ENCODE results near the gene OR2L8. TPM values are rescaled to one million over a fixed set of nuclear protein-coding genes. Genes with fewer than 3 reads are reported as not detected.

The OR2L8 gene
- total RNA-seq, 1 donor from 2014 or later: not detected

DNA sequence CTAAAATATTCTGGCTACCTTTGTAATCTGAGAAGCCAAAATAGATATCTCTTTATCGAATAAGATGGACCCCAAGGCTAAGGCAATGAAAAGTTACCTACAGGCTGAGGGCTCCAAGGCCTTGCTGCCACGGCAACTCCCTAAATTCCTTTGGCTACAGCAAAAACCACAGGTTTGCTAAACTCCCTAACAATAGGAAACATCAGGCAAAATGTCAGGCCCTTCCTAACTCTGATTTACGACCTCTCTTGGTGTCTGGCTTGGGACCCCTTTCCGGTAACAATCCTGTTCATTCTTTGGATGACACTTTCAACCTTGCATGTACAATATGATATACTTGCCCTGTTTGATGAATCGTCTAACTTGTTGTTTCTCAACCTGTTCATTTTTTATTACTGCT is 39.9 kb upstream of the OR2L8 start:
- H3K36me3 ChIP-seq: no peaks in the 10 kb centered on the region
- DNase-seq: no peak
- H3K4me1 ChIP-seq: no peaks in the 10 kb centered on the region
- no peak overlapping the region for H3K27ac ChIP-seq (replicated peaks)
- no peak overlapping the region for H3K4me3 ChIP-seq
- intact Hi-C loops (cut with micrococcal nuclease): no loop called here
- peaks cover 19% of the 10 kb centered on the region for H3K9me3 ChIP-seq (replicated peaks)
- TF ChIP-seq, protein P1, sequence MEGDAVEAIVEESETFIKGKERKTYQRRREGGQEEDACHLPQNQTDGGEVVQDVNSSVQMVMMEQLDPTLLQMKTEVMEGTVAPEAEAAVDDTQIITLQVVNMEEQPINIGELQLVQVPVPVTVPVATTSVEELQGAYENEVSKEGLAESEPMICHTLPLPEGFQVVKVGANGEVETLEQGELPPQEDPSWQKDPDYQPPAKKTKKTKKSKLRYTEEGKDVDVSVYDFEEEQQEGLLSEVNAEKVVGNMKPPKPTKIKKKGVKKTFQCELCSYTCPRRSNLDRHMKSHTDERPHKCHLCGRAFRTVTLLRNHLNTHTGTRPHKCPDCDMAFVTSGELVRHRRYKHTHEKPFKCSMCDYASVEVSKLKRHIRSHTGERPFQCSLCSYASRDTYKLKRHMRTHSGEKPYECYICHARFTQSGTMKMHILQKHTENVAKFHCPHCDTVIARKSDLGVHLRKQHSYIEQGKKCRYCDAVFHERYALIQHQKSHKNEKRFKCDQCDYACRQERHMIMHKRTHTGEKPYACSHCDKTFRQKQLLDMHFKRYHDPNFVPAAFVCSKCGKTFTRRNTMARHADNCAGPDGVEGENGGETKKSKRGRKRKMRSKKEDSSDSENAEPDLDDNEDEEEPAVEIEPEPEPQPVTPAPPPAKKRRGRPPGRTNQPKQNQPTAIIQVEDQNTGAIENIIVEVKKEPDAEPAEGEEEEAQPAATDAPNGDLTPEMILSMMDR (IDR thresholded peaks at IDR 0.05; ENCODE audit: borderline replicate concordance): no peak
- H3K27me3 ChIP-seq (ENCODE audit: low read depth): no peaks in the 10 kb centered on the region

DNA sequence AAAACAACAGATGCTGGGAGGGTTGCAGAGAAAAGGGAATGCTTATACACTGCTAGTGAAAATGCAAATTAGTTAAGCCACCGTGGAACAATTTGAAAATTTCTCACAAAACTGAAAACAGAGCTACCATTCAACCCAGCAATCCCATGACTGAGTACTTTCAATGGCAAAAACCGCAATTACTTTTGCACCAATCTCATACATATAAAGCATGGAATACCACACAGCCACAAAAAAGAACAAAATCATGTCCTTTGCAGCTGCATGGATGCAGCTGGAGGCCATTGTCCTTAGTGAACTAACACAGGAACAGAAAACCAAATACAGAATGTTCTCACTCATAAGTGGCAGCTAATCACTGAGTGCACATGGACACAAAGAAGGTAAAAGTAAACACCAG is 34.9 kb upstream of the OR2L8 start:
- H3K27ac ChIP-seq (replicated peaks): no peak overlapping the region
- DNase-seq: no peak
- TF ChIP-seq, protein P1 (IDR thresholded peaks at IDR 0.05; ENCODE audit: borderline replicate concordance): no peak
- peaks cover 9% of the 10 kb centered on the region for H3K9me3 ChIP-seq (replicated peaks)
- intact Hi-C loops (cut with micrococcal nuclease): no loop called here
- peaks cover 3% of the 10 kb centered on the region for H3K27me3 ChIP-seq (ENCODE audit: low read depth)
- no peak overlapping the region for H3K4me3 ChIP-seq
- H3K36me3 ChIP-seq: no peaks in the 10 kb centered on the region
- H3K4me1 ChIP-seq: no peaks in the 10 kb centered on the region

DNA sequence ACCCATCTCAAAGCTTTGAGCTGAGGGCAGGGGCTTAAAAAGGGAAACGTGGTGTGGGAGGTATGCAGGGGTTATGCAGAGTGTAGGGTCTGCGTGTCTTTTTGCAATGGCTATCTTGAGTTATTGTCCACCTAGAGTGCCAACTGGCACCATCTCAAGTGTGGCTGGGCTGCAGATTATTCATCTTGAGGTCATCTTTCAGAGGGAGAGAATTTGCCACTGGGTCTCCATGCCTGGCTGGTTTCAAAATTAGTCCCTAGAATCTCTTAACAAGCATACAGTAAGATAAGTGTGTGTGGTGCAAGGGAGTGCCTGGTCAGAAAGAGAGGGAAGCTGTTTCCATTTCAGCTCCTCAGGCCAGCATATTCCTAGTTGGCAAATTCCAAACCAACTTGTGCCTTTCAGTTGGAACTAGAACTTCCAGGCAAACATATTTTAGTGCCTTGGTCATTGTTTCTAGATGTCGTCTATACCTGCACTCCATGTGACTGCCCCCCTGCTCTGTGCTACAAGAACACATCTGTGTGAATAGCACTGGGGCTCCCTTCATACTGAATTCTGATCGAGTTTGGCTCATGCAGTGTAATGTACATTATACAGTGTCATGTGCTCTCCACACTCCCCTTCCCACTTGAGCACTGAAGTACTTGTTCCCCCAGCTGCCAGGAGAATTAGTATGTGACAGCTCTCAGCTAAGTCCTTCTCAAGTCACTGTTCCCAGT is 33.6 kb upstream of the OR2L8 start:
- no peak overlapping the region for H3K4me3 ChIP-seq
- TF ChIP-seq, protein P1 (IDR thresholded peaks at IDR 0.05; ENCODE audit: borderline replicate concordance): no peak
- intact Hi-C loops (cut with micrococcal nuclease): no loop called here
- H3K4me1 ChIP-seq: no peaks in the 10 kb centered on the region
- H3K36me3 ChIP-seq: no peaks in the 10 kb centered on the region
- H3K9me3 ChIP-seq (replicated peaks): peaks cover 9% of the 10 kb centered on the region
- DNase-seq: no peak
- H3K27me3 ChIP-seq (ENCODE audit: low read depth): peaks cover 3% of the 10 kb centered on the region
- no peak overlapping the region for H3K27ac ChIP-seq (replicated peaks)

DNA sequence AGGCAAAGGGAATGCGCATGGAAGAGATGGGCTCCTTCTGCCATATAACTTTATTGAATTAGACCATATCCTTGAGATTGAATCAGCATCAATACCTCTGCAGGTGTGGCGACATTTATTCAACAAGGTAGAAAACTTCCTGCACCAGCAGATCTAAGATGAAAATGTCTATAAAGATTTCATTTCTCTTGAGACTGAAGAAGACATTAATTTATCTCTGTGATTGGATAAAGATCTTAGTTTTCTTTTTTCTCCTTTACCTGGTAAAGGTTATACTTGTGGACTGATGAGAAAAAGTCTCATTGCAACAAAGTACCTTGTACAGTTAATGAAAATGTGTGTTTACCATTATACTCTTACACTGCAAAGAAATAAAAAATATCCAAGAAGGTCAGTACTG is 28.7 kb upstream of the OR2L8 start, which contains the start of gene OR2T8:
TSS of gene OR2T8 (plus strand) at position 301 of the 400 bp plus-strand sequence. CDS start 766 bp downstream, outside the sequence.
- Histone ChIP-seq H3K27ac (replicated peaks) (no peak within 1 kb of the TSS), H3K9me3 (replicated peaks) (no peaks in the 10 kb centered on the region), H3K36me3 (no peaks in the 10 kb centered on the region), H3K27me3 (ENCODE audit: low read depth) (peaks cover 3% of the 10 kb centered on the region), H3K4me3 (no peak within 1 kb of the TSS), H3K4me1 (no peaks in the 10 kb centered on the region)
- TF ChIP-seq, protein P1 (IDR thresholded peaks at IDR 0.05; ENCODE audit: borderline replicate concordance): no peak
- intact Hi-C loops (cut with micrococcal nuclease): no loop called here
- no peak for DNase-seq

DNA sequence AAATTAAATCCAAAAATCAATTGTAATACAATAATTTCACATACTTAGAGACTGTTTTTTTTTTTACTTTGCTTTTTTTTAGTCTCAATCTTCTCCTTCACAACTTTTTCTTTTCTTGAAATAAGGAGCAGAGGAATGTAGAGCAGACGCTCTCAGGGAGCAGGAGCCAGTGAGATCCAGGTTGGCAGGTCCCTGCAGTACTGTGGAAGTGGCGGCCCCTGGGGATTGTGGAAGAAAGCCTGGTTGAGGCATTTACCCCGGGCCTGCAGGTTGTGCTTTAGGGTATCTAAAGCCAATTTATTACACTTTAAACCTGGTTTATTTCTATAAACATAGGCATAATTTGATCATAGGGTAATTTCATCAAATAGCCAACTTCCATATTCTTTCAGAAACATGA is 24.7 kb upstream of the OR2L8 start:
- Histone ChIP-seq H3K9me3 (replicated peaks) (no peaks in the 10 kb centered on the region), H3K36me3 (no peaks in the 10 kb centered on the region), H3K4me3 (no peak overlapping the region), H3K27me3 (ENCODE audit: low read depth) (no peaks in the 10 kb centered on the region), H3K27ac (replicated peaks) (no peak overlapping the region), H3K4me1 (no peaks in the 10 kb centered on the region)
- intact Hi-C loops (cut with micrococcal nuclease): no loop called here
- no peak for DNase-seq
- TF ChIP-seq, protein P1 (IDR thresholded peaks at IDR 0.05; ENCODE audit: borderline replicate concordance): no peak
